ENCODE results near the gene KLHL8. TPM values are rescaled to one million over a fixed set of nuclear protein-coding genes. Genes with fewer than 3 reads are reported as not detected.

Gene KLHL8
- total RNA-seq (100 to 1,000 TPM in 1 of 5 donors, 10 to 100 TPM in 3, 1 to 10 TPM in 1; 8.7 to 107 (median 16.9) TPM), polyA plus RNA-seq (1 to 10 TPM; 2.1 to 5.0 (median 3.4) TPM)
- long read RNA-seq, donor 1, full-length matches to known transcripts = 1 of 10 reads
- long read RNA-seq, donor 1, partial matches to known transcripts = 9 of 10 reads
- long read RNA-seq, donor 1, other reads (novel, unspliced or antisense) = 0 of 10 reads
- long read RNA-seq, donor 2 = 0 reads
- long read RNA-seq, donor 3, full-length matches to known transcripts = 1 of 1 reads
- long read RNA-seq, donor 3, partial matches to known transcripts = 0 of 1 reads
- long read RNA-seq, donor 3, other reads (novel, unspliced or antisense) = 0 of 1 reads
- long read RNA-seq, donor 4, full-length matches to known transcripts = 1 of 1 reads
- long read RNA-seq, donor 4, partial matches to known transcripts = 0 of 1 reads
- long read RNA-seq, donor 4, other reads (novel, unspliced or antisense) = 0 of 1 reads
- long read RNA-seq, donor 5, full-length matches to known transcripts = 2 of 2 reads
- long read RNA-seq, donor 5, partial matches to known transcripts = 0 of 2 reads
- long read RNA-seq, donor 5, other reads (novel, unspliced or antisense) = 0 of 2 reads
- long read RNA-seq, donor 6 = 0 reads
- long read RNA-seq, donor 7 = 0 reads
- long read RNA-seq, donor 8, full-length matches to known transcripts = 1 of 1 reads
- long read RNA-seq, donor 8, partial matches to known transcripts = 0 of 1 reads
- long read RNA-seq, donor 8, other reads (novel, unspliced or antisense) = 0 of 1 reads
- long read RNA-seq, donor 9 = 0 reads
- long read RNA-seq, donor 10 = 0 reads

DNA sequence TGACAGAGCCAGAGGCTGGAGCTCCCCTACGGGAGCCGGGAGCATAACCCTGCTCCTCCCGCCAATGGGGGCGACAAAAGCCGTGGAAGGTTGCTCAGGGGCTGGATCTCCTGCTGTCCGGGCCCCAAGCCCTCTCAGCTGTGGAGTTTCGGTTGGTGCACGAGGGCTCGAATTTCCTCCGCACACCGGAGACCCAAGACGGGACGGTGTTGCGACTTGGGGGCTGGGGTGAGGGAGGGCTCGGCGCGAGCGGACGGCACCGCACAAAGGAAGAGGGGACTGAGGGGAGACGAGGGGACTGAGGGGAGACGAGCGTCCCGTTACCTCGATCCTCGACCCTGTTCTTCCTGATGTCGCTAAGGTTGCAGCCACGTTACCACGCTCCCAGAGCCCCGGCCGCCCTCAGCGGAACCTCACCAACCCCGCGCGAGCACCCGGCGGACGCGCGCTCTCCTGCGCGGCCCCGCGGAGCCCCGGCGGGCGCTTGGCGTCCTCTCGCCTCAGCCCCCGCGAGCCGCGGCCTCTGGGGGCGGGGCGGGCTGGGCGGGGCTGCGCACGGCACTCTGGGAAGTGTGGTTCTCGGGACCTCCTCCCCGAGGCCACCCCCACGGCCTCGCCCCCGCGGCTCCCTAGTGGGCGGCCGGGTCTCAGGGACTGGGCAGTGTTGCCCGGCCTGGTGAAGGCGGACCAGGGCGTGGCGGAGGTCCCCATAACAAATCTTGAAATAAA is at the start of gene KLHL8:
Gene KLHL8 (minus strand): TSS at position 525 of the 729 bp plus-strand sequence. CDS start 25,079 bp downstream, outside the sequence.
- Histone ChIP-seq H3K27me3 (no peaks in the 10 kb centered on the region), H3K4me1 (peaks cover 0 to 21% (median 9%) of the 10 kb centered on the region in 4 donors), H3K36me3 (no peaks in the 10 kb centered on the region), H3K27ac (peak within 1 kb of the TSS; percentile 90 to 97 (median 92)), H3K9me3 (no peaks in the 10 kb centered on the region), H3K4me3 (peak within 1 kb of the TSS; percentile 89 to 99 (median 95))
- DNase-seq = peak; percentile 86 to 97
- TF ChIP-seq POLR2AphosphoS5 (IDR thresholded peaks at IDR 0.05) = peak; percentile 12 to 77 (median 55)
- no peak for TF ChIP-seq POLR2A (IDR thresholded peaks at IDR 0.05)
- 0 to 1% (median 0%) methylated on average over 22 to 70 of the region's 70 CpGs for WGBS, 5 donors
- intact Hi-C loops (cut with DNase I; ENCODE audit: low total_unique reads) = loop anchor here (10.0 kb wide), 1 partner anchor 295 kb away; no protein-coding TSS in a partner anchor

DNA sequence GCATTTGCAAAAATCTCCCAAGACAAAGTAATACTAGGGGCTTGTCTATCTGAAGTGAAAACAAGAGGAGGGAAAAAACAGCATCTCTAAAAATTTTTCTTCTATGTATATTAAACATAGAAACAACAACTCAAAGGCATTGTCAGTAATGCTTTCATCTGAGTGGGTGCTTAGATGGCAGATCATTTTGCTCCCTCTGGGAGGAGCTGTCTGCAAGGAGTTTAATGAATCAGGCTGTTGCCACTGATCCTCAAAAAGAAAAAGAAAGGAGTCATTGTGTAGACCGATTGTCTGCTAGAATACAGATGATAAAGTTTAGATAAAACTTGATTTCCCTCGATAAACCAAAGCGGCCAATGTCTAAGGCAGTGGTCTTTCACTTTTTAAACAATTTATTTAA is 49.7 kb upstream of the KLHL8 start:
- Histone ChIP-seq H3K9me3 (no peaks in the 10 kb centered on the region), H3K27me3 (no peaks in the 10 kb centered on the region), H3K4me3 (no peak overlapping the region), H3K36me3 (no peaks in the 10 kb centered on the region), H3K27ac (no peak overlapping the region), H3K4me1 (no peaks in the 10 kb centered on the region)
- peak in 1 of 2 donors; percentile 66 for DNase-seq
- intact Hi-C loops (cut with DNase I; ENCODE audit: low total_unique reads) = no loop called here
- no peak for TF ChIP-seq POLR2AphosphoS5 (IDR thresholded peaks at IDR 0.05)
- TF ChIP-seq, protein P1, sequence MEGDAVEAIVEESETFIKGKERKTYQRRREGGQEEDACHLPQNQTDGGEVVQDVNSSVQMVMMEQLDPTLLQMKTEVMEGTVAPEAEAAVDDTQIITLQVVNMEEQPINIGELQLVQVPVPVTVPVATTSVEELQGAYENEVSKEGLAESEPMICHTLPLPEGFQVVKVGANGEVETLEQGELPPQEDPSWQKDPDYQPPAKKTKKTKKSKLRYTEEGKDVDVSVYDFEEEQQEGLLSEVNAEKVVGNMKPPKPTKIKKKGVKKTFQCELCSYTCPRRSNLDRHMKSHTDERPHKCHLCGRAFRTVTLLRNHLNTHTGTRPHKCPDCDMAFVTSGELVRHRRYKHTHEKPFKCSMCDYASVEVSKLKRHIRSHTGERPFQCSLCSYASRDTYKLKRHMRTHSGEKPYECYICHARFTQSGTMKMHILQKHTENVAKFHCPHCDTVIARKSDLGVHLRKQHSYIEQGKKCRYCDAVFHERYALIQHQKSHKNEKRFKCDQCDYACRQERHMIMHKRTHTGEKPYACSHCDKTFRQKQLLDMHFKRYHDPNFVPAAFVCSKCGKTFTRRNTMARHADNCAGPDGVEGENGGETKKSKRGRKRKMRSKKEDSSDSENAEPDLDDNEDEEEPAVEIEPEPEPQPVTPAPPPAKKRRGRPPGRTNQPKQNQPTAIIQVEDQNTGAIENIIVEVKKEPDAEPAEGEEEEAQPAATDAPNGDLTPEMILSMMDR (IDR thresholded peaks at IDR 0.05) = peak in 3 of 7 experiments; percentile 21 to 29 (median 28)
- WGBS, 5 donors = 20 to 45% (median 34%) methylated on average over 3 of the region's 3 CpGs

DNA sequence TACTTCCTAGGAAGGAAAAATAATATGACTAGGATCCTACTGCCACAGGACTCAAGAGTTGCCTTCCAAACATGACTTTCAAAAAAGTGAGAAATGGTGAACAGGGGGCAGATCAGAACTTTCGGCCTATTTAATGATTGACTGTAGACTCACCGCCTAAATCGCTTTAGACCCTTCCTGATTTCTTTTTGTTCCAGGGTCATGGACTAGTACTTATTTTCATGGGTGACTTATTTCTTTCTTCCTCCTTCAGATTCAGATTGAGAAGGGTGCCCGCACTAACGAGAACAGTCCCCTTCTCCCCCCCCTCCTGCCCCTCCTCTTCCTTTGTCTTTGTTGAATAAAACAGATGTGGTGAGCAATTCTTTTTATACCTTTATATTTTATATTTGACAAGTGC is 48.0 kb upstream of the KLHL8 start:
- WGBS, 5 donors = 87 to 93% (median 88%) methylated on average over 5 of the region's 5 CpGs
- H3K27me3 ChIP-seq = no peaks in the 10 kb centered on the region
- no peak for TF ChIP-seq POLR2AphosphoS5 (IDR thresholded peaks at IDR 0.05)
- no peak for TF ChIP-seq EP300 (IDR thresholded peaks at IDR 0.05)
- no peak for TF ChIP-seq POLR2A (IDR thresholded peaks at IDR 0.05)
- TF ChIP-seq, protein P1 (IDR thresholded peaks at IDR 0.05) = no peak
- DNase-seq = no peak
- H3K27ac ChIP-seq = no peak overlapping the region
- no peak overlapping the region for H3K4me3 ChIP-seq
- H3K4me1 ChIP-seq = no peaks in the 10 kb centered on the region
- H3K9me3 ChIP-seq = no peaks in the 10 kb centered on the region
- intact Hi-C loops (cut with DNase I; ENCODE audit: low total_unique reads) = no loop called here
- H3K36me3 ChIP-seq = no peaks in the 10 kb centered on the region

DNA sequence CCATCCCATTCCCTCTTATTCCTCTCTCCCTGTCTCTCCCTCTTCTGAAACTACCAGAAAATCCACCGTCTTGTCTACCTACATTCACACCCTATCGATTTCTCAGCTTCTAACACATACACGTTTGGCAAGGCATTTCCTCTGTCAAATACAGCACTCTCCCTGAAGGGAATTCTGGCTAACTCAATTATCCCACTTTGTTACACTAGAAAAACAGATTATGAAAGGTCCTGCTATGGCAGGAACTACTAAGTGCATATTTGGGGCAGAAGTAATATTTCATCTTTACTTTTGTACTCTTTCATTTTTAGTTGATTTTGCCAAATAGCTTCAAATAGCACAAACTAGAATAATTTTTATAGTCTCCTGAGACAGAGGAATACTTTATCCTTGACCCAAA is 46.6 kb upstream of the KLHL8 start:
- 56 to 67% (median 60%) methylated on average over 3 of the region's 3 CpGs for WGBS, 5 donors
- no peaks in the 10 kb centered on the region for H3K27me3 ChIP-seq
- H3K36me3 ChIP-seq = no peaks in the 10 kb centered on the region
- H3K4me1 ChIP-seq = no peaks in the 10 kb centered on the region
- DNase-seq = no peak
- H3K27ac ChIP-seq = no peak overlapping the region
- H3K4me3 ChIP-seq = no peak overlapping the region
- no peaks in the 10 kb centered on the region for H3K9me3 ChIP-seq
- intact Hi-C loops (cut with DNase I; ENCODE audit: low total_unique reads) = no loop called here
- TF ChIP-seq EP300 (IDR thresholded peaks at IDR 0.05) (no peak), POLR2AphosphoS5 (IDR thresholded peaks at IDR 0.05) (no peak), POLR2A (IDR thresholded peaks at IDR 0.05) (no peak)
- TF ChIP-seq, protein P1 (IDR thresholded peaks at IDR 0.05) = no peak

Data from stomach (tissue), 19 donors.